Measurements from ENCODE around the gene GDAP2.

Gene GDAP2

DNA sequence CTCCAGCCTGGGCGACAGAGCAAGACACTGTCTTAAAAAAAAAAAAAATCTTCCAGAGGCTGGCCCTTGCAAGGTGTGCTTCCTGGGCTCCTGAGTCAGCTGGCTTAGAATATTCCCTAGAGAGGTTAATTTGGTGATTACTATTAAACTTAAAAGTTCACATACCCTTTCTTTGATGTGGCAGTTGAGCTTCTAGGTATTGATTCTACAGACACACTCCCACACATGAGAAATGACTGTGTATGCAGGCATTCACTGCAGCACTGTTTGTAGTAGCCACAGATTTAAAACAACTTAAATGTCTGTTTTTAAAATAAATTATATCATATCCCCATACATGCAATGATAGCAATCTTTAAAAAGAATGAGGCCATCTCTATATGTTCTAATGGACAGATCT lies 93.4 kb downstream of the GDAP2 start:
- TF ChIP-seq, protein P1, sequence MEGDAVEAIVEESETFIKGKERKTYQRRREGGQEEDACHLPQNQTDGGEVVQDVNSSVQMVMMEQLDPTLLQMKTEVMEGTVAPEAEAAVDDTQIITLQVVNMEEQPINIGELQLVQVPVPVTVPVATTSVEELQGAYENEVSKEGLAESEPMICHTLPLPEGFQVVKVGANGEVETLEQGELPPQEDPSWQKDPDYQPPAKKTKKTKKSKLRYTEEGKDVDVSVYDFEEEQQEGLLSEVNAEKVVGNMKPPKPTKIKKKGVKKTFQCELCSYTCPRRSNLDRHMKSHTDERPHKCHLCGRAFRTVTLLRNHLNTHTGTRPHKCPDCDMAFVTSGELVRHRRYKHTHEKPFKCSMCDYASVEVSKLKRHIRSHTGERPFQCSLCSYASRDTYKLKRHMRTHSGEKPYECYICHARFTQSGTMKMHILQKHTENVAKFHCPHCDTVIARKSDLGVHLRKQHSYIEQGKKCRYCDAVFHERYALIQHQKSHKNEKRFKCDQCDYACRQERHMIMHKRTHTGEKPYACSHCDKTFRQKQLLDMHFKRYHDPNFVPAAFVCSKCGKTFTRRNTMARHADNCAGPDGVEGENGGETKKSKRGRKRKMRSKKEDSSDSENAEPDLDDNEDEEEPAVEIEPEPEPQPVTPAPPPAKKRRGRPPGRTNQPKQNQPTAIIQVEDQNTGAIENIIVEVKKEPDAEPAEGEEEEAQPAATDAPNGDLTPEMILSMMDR (IDR thresholded peaks at IDR 0.05): no peak

DNA sequence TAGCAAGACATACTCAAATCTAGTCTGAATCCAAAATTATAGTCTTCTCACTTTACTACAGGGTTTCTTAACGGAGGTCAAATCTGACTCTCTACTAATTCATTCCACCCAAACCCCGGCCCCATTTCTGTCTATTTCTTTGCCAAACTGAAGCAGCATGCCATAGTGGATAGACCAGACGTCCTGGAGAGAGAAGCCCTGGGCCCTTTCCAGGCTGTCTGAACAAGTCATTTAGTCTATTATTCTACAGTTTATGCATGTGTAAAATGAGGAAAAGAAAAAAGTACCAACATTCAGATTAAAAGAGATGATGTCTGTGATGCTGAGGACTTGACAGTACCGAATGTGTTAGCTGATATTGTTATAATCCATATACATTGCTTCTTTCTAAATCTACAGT lies 95.0 kb downstream of the GDAP2 start:
- TF ChIP-seq, protein P1 (IDR thresholded peaks at IDR 0.05): no peak

DNA sequence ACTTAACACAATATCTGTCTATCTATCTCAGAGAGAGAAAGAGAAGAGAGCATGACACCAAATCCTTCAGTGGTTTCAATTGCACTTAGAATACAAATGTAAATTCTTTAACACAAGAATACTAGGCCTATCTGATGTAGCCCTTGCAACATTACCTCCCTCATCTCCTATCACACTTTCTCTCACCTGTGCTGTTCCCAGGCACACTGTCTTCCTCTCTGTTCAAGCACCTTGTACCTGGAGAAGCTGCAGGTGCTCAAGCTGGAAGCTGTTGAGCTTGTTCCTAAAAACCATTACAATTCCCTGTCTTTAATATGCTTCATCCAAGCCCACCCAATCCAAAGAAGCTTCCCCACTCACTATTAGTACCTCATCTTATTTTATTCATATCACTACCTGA lies 97.0 kb downstream of the GDAP2 start:
- TF ChIP-seq, protein P1 (IDR thresholded peaks at IDR 0.05): no peak

DNA sequence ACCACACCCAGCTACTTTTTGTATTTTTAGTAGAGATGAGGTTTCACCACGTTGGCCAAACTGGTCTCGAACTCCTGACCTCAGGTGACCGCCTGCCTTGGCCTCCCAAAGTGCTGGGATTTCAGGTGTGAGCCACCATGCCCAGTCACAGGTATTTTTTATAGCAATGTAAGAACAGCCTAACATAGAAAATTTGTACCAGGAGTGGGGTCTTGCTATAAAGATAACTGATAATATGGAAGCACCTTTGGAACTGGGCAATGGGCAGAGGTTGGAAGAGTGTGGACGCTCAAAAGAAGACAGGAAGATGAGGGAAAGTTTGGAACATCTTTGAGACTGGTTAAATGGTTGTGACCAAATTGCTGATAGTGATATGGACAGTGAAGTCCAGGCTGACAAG lies 99.2 kb downstream of the GDAP2 start:
- TF ChIP-seq, protein P1 (IDR thresholded peaks at IDR 0.05): no peak

DNA sequence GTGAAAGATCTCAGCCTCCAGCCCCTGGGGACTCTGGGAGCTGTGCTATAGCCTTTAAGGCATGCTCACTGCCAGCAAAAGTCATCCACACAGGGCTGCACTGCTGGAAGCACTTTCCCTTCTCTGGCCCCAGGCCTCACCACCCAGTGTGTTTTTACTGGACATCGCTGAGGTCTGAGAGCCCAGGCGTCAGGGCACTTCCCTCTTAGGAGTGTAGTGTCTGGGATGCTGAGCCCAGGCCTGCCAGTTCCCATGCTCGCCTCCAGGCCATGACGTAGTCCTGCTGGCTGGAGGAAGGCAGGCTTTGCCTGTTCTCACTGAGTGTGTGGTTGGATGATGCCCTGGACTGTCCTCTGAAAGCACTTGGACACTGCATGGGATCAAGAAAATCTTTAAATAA lies 101.2 kb downstream of the GDAP2 start:
- TF ChIP-seq, protein P1 (IDR thresholded peaks at IDR 0.05): no peak

DNA sequence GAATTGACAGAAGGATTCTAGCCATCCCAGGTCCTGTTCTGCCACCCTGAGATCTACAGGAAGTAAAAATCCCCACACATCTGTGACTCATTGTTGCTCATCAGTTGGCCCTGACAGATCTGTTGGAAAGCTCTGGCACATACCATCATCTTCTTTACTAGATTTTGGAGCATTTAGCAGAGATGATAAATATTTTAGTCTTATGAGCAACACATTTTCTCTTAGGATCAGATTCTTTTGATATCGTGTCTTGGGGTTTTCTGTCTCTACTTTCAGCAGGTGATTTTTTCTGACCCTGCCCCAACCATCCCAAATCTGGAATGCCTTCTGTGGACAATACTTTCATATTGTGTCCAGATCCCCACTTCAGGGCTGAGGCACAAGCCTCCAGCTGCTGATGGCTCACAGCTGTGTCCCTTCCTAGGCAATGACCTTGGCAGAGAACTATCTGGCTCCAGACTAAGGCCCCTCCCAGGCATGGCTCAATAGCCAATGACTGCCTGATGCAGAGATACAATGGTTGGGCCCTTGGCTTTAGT lies 102.8 kb downstream of the GDAP2 start:
- TF ChIP-seq, protein P1 (IDR thresholded peaks at IDR 0.05): no peak

DNA sequence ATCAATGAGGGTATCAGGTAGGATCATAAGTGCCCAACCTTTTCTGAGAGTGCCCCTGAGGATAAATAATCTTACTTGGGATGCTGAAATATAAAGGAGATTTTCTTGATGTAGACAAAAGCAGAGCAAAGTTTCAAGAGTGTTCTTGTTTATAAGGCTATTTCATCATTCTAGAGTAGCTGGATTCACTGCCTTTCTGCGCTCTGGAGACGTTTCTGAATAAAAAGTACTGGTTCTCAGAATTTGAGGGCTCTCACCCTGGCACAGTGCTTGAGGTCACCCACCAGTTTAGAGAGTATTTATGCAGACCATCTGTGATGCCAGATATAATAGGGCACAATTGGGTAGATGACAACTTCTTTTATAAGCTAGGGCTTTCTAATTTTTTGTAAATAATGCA lies 103.3 kb downstream of the GDAP2 start:
- TF ChIP-seq, protein P1 (IDR thresholded peaks at IDR 0.05): no peak

DNA sequence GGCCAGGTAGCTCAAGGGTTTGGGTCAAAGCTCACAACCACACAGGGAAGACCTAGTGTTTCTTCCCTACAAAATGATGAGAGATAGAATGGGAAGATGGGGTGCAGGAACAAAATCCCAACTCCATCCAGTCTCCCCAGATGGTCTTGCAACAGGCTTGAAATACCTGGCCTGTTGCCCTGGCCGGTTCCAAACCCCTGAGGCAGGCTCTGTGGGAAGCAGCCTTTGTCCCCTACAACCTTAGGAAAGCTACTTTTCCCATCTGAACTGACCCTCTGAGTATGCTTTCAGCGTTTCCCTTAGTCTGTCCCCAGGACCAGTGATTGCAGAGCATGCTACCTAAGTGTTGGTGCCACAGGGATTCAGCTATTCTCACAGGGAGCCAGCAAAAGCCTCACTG lies 104.0 kb downstream of the GDAP2 start:
- TF ChIP-seq, protein P1 (IDR thresholded peaks at IDR 0.05): no peak

Data from LNCAP (cell line).